Neural cell (in vitro differentiated cells): ENCODE results near the gene ACAA2. TPM values are rescaled to one million over a fixed set of nuclear protein-coding genes. Genes with fewer than 3 reads are reported as not detected.

Source experiments
- H2AFZ ChIP-seq: fragments of 200-600, 300-800 bp; sonication (generic), shearing (Covaris generic); 2 replicates; pipeline ENCODE4 v1.6.0; 2014; ENCODE audit warnings: low read depth, mild to moderate bottlenecking, antibody characterized with exemption, low read length, moderate library complexity
- H3F3A ChIP-seq: fragments of 200-600 bp; shearing (Covaris generic); 2 replicates; pipeline ENCODE4 v1.6.1; 2016; ENCODE audit warnings: mild to moderate bottlenecking, moderate library complexity, mixed read lengths, antibody characterized with exemption, low read length; ENCODE audit not compliant: insufficient read depth, poor library complexity, severe bottlenecking
- H3K27ac ChIP-seq: fragments of 200-600, 300-800 bp; sonication (generic), shearing (Covaris generic); 2 replicates; pipeline ENCODE4 v1.5.1; 2014; ENCODE audit warnings: mild to moderate bottlenecking, low read length, moderate library complexity
- H3K27me3 ChIP-seq: fragments of 300-800, 200-600 bp; sonication (generic), shearing (Covaris generic); 2 replicates; pipeline ENCODE4 v1.6.0; 2014; ENCODE audit warnings: mild to moderate bottlenecking, low read depth, low read length, moderate library complexity; ENCODE audit not compliant: insufficient read depth
- H3K36me3 ChIP-seq: fragments of 300-800, 200-600 bp; sonication (generic), shearing (Covaris generic); 2 replicates; pipeline ENCODE4 v1.5.1; 2014; ENCODE audit warnings: mild to moderate bottlenecking, antibody characterized with exemption, low read length, moderate library complexity; ENCODE audit not compliant: insufficient read depth
- H3K4me2 ChIP-seq: fragments of 300-800, 200-600 bp; sonication (generic), shearing (Covaris generic); 2 replicates; pipeline ENCODE4 v1.6.0; 2014; ENCODE audit warnings: mild to moderate bottlenecking, low read length
- H3K4me3 ChIP-seq: fragments of 300-800, 200-600 bp; sonication (generic), shearing (Covaris generic); 2 replicates; pipeline ENCODE4 v1.5.1; 2014; ENCODE audit warnings: mild to moderate bottlenecking, low read length, moderate library complexity
- H3K79me2 ChIP-seq: fragments of 200-600 bp; shearing (Covaris generic); replicated peaks from 2 replicates; pipeline ENCODE4 v1.6.0; 2014; ENCODE audit warnings: mild to moderate bottlenecking, low read length, moderate library complexity; ENCODE audit not compliant: insufficient read depth
- H3K9ac ChIP-seq: fragments of 300-800, 200-600 bp; sonication (generic), shearing (Covaris generic); 2 replicates; pipeline ENCODE4 v1.6.1; 2016; ENCODE audit warnings: mild to moderate bottlenecking, low read length, mixed read lengths
- H3K9me2 ChIP-seq: fragments of 200-600 bp; shearing (Covaris generic); 2 replicates; pipeline ENCODE4 v1.6.1; 2016; ENCODE audit warnings: mild to moderate bottlenecking, low read length, mixed read lengths; ENCODE audit not compliant: insufficient read depth
- H3K9me3 ChIP-seq: fragments of 200-600, 300-800 bp; sonication (generic), shearing (Covaris generic); 2 replicates; pipeline ENCODE4 v1.6.1; 2016; ENCODE audit warnings: mild to moderate bottlenecking, mixed run types, low read length, moderate library complexity, mixed read lengths
- H4K20me1 ChIP-seq: fragments of 200-600 bp; shearing (Covaris generic); 2 replicates; pipeline ENCODE4 v1.6.1; 2016; ENCODE audit warnings: mild to moderate bottlenecking, mixed run types; ENCODE audit not compliant: insufficient read depth
- CTCF ChIP-seq: fragments of 450-650 bp; IDR thresholded peaks from 2 replicates; pipeline ENCODE4 v1.5.1; 2014; ENCODE audit warnings: antibody characterized with exemption, mild to moderate bottlenecking, moderate library complexity; ENCODE audit not compliant: poor library complexity, severe bottlenecking
- EP300 ChIP-seq: fragments of 450-650 bp; conservative IDR thresholded peaks from 2 replicates; pipeline ENCODE4 v1.6.1; 2014; ENCODE audit warnings: antibody characterized with exemption, mild to moderate bottlenecking, moderate library complexity; ENCODE audit not compliant: poor library complexity, severe bottlenecking
- EZH2 ChIP-seq: fragments of 200-600, 300-800 bp; shearing (Covaris generic), sonication (generic); IDR thresholded peaks from 2 replicates; pipeline ENCODE4 v1.6.1; 2014; ENCODE audit warnings: antibody characterized with exemption, low read length, borderline replicate concordance, mild to moderate bottlenecking; ENCODE audit not compliant: insufficient read depth, poor library complexity, severe bottlenecking
- MXI1 ChIP-seq: fragments of 450-650 bp; conservative IDR thresholded peaks from 2 replicates; pipeline ENCODE4 v1.6.1; 2014; ENCODE audit warnings: antibody characterized with exemption, mild to moderate bottlenecking; ENCODE audit not compliant: poor library complexity, severe bottlenecking
- POLR2AphosphoS5 ChIP-seq: IDR thresholded peaks from 2 replicates; pipeline ENCODE4 v1.6.1; 2012
- RAD21 ChIP-seq: fragments of 450-650 bp; conservative IDR thresholded peaks from 2 replicates; pipeline ENCODE4 v1.6.1; 2014; ENCODE audit warnings: antibody characterized with exemption, mild to moderate bottlenecking, moderate library complexity
- SMC3 ChIP-seq: fragments of 450-650 bp; conservative IDR thresholded peaks from 2 replicates; pipeline ENCODE4 v1.6.1; 2014; ENCODE audit warnings: antibody characterized with exemption, mild to moderate bottlenecking, moderate library complexity; ENCODE audit not compliant: poor library complexity
- TAF1 ChIP-seq: IDR thresholded peaks from 2 replicates; pipeline ENCODE4 v1.6.1; 2012; ENCODE audit warnings: low read depth
- polyA plus RNA-seq: library from polyadenylated mRNA; depleted of rRNA; stranded (reverse); fragments of >200 nt; gene quantifications from 2 replicates; pipeline ENCODE4 v1.2.3, GENCODE V29; 2014
- TF ChIP-seq, protein P1 (sequence below): IDR thresholded peaks from 2 replicates; pipeline ENCODE4 v1.6.1; 2012; ENCODE audit warnings: borderline replicate concordance

ACAA2 gene
- polyA plus RNA-seq, 1 donor from 2014 or later: 6.3 TPM

GRCh38 chr18:49851624-49852023 lies 38.3 kb upstream of the ACAA2 start:
- no peak overlapping the region for H3K27ac ChIP-seq

GRCh38 chr18:49850636-49851035 lies 37.3 kb upstream of the ACAA2 start:
- no peak overlapping the region for H3K4me2 ChIP-seq
- no peaks in the 10 kb centered on the region for H3K27me3 ChIP-seq
- no peak overlapping the region for H2AFZ ChIP-seq
- no peak overlapping the region for H3K27ac ChIP-seq
- H3K9ac ChIP-seq: no peak overlapping the region
- H3K4me3 ChIP-seq: no peak overlapping the region
- H3K9me2 ChIP-seq: no peaks in the 10 kb centered on the region
- no peaks in the 10 kb centered on the region for H4K20me1 ChIP-seq
- no peak for TF ChIP-seq EZH2
- no peak for TF ChIP-seq CTCF
- no peak for TF ChIP-seq SMC3
- TF ChIP-seq, protein P1, sequence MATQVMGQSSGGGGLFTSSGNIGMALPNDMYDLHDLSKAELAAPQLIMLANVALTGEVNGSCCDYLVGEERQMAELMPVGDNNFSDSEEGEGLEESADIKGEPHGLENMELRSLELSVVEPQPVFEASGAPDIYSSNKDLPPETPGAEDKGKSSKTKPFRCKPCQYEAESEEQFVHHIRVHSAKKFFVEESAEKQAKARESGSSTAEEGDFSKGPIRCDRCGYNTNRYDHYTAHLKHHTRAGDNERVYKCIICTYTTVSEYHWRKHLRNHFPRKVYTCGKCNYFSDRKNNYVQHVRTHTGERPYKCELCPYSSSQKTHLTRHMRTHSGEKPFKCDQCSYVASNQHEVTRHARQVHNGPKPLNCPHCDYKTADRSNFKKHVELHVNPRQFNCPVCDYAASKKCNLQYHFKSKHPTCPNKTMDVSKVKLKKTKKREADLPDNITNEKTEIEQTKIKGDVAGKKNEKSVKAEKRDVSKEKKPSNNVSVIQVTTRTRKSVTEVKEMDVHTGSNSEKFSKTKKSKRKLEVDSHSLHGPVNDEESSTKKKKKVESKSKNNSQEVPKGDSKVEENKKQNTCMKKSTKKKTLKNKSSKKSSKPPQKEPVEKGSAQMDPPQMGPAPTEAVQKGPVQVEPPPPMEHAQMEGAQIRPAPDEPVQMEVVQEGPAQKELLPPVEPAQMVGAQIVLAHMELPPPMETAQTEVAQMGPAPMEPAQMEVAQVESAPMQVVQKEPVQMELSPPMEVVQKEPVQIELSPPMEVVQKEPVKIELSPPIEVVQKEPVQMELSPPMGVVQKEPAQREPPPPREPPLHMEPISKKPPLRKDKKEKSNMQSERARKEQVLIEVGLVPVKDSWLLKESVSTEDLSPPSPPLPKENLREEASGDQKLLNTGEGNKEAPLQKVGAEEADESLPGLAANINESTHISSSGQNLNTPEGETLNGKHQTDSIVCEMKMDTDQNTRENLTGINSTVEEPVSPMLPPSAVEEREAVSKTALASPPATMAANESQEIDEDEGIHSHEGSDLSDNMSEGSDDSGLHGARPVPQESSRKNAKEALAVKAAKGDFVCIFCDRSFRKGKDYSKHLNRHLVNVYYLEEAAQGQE: no peak
- no peak for TF ChIP-seq TAF1
- TF ChIP-seq POLR2AphosphoS5: no peak
- no peak for TF ChIP-seq MXI1
- no peak for TF ChIP-seq RAD21
- no peak for TF ChIP-seq EP300
- no peaks in the 10 kb centered on the region for H3K79me2 ChIP-seq
- H3F3A ChIP-seq: no peaks in the 10 kb centered on the region
- no peaks in the 10 kb centered on the region for H3K36me3 ChIP-seq
- no peaks in the 10 kb centered on the region for H3K9me3 ChIP-seq

More at GRCh38 chr18:49851624-49852023, 38.3 kb upstream of the ACAA2 start:
- H2AFZ ChIP-seq: no peak overlapping the region
- H3K9ac ChIP-seq: no peak overlapping the region
- H3K36me3 ChIP-seq: no peaks in the 10 kb centered on the region
- H3K9me2 ChIP-seq: no peaks in the 10 kb centered on the region
- no peaks in the 10 kb centered on the region for H4K20me1 ChIP-seq
- H3K4me2 ChIP-seq: no peak overlapping the region
- no peaks in the 10 kb centered on the region for H3F3A ChIP-seq
- TF ChIP-seq EZH2: no peak
- TF ChIP-seq, protein P1: no peak
- TF ChIP-seq TAF1: no peak
- TF ChIP-seq CTCF: no peak
- TF ChIP-seq RAD21: no peak
- TF ChIP-seq MXI1: no peak
- TF ChIP-seq POLR2AphosphoS5: no peak
- TF ChIP-seq SMC3: no peak
- no peak for TF ChIP-seq EP300
- H3K9me3 ChIP-seq: no peaks in the 10 kb centered on the region
- no peak overlapping the region for H3K4me3 ChIP-seq
- H3K27me3 ChIP-seq: no peaks in the 10 kb centered on the region
- H3K79me2 ChIP-seq: no peaks in the 10 kb centered on the region
